ENCODE measurements around the gene TBC1D9. TPM values are rescaled to one million over a fixed set of nuclear protein-coding genes. Genes with fewer than 3 reads are reported as not detected.

TBC1D9 gene
- polyA plus RNA-seq, 1 of the 3 experiments (the other 2 are of a cell fraction), result 13.5 TPM

GRCh38 chr4:140707325-140707724 is 48.9 kb downstream of the TBC1D9 start (continued):
- TF ChIP-seq POLR2AphosphoS5 (IDR thresholded peaks at IDR 0.05; ENCODE audit: low read depth, low read length), result no peak
- TF ChIP-seq MEF2A (IDR thresholded peaks at IDR 0.05; ENCODE audit: borderline replicate concordance, low read depth), result no peak

GRCh38 chr4:140706665-140707064 is 49.5 kb downstream of the TBC1D9 start:
- Histone ChIP-seq H3K4me2 (no peak overlapping the region), H4K20me1 (ENCODE audit: insufficient read depth) (no peaks in the 10 kb centered on the region), H3K27ac (ENCODE audit: low read depth in 2 of 2, low read length in 1 of 2) (no peak overlapping the region), H3K36me3 (replicated peaks in 1 of 2; ENCODE audit: control insufficient read depth in 1 of 2, insufficient read depth in 2 of 2, low read length in 1 of 2) (no peaks in the 10 kb centered on the region), H2AFZ (ENCODE audit: low read depth) (no peak overlapping the region), H3K4me1 (ENCODE audit: control insufficient read depth in 1 of 2, insufficient read depth in 2 of 2, low read depth in 1 of 2, low read length in 1 of 2) (peaks cover 0 to 5% of the 10 kb centered on the region in 2 experiments; a peak in 2 of 4 replicates), H3K27me3 (ENCODE audit: insufficient read depth) (no peaks in the 10 kb centered on the region), H3K9me3 (no peaks in the 10 kb centered on the region), H3K79me2 (ENCODE audit: insufficient read depth) (peaks cover 23% of the 10 kb centered on the region), H3K9me2 (no peaks in the 10 kb centered on the region), H3K4me3 (ENCODE audit: low read depth in 2 of 2, low read length in 1 of 2) (no peak overlapping the region), H3F3A (replicated peaks; ENCODE audit: insufficient read depth) (no peaks in the 10 kb centered on the region), H3K9ac (no peak overlapping the region)
- no peak for DNase-seq
- CTCF ChIA-PET, result no interaction called here
- POLR2A ChIA-PET, result no interaction called here
- TF ChIP-seq USF1 (IDR thresholded peaks at IDR 0.05; ENCODE audit: borderline replicate concordance, low read depth) (no peak), GATA2 (CRISPR knock-in tag; IDR thresholded peaks at IDR 0.05) (no peak), RCOR1 (IDR thresholded peaks at IDR 0.05; ENCODE audit: low read length) (no peak), RAD21 (IDR thresholded peaks at IDR 0.05; ENCODE audit: low read length) (no peak), NFIC (IDR thresholded peaks at IDR 0.05; ENCODE audit: borderline replicate concordance) (no peak)
- WGBS (ENCODE audit: low lambda C conversion rate), result 89% methylated on average over 1 of the region's 1 CpG

- Histone ChIP-seq H3K27me3 (ENCODE audit: insufficient read depth) (no peaks in the 10 kb centered on the region), H3K9me2 (no peaks in the 10 kb centered on the region), H4K20me1 (ENCODE audit: insufficient read depth) (no peaks in the 10 kb centered on the region), H3K9me3 (no peaks in the 10 kb centered on the region), H3K36me3 (replicated peaks in 1 of 2; ENCODE audit: control insufficient read depth in 1 of 2, insufficient read depth in 2 of 2, low read length in 1 of 2) (peaks cover 0 to under 1% of the 10 kb centered on the region in 2 experiments), H3F3A (replicated peaks; ENCODE audit: insufficient read depth) (no peaks in the 10 kb centered on the region), H3K4me1 (ENCODE audit: control insufficient read depth in 1 of 2, insufficient read depth in 2 of 2, low read depth in 1 of 2, low read length in 1 of 2) (peaks cover 0 to 5% of the 10 kb centered on the region in 2 experiments; a peak in 2 of 4 replicates), H3K9ac (no peak overlapping the region), H3K4me3 (ENCODE audit: low read depth in 2 of 2, low read length in 1 of 2) (no peak overlapping the region), H3K27ac (ENCODE audit: low read depth in 2 of 2, low read length in 1 of 2) (no peak overlapping the region), H3K4me2 (no peak overlapping the region), H3K79me2 (ENCODE audit: insufficient read depth) (peaks cover 23% of the 10 kb centered on the region), H2AFZ (ENCODE audit: low read depth) (no peak overlapping the region)
- CTCF ChIA-PET, result no interaction called here
- POLR2A ChIA-PET, result no interaction called here
- TF ChIP-seq FOSL2 (IDR thresholded peaks at IDR 0.05; ENCODE audit: borderline replicate concordance, low read depth), result no peak
- no peak for TF ChIP-seq PBX3 (IDR thresholded peaks at IDR 0.05)
- TF ChIP-seq RFX5 (IDR thresholded peaks at IDR 0.05; ENCODE audit: low read length), result no peak
- no peak for DNase-seq
- 90% methylated on average over 2 of the region's 2 CpGs for WGBS (ENCODE audit: low lambda C conversion rate)
Observed at GRCh38 chr4:140706276-140706625, 49.9 kb downstream of the TBC1D9 start.

All from SK-N-SH (cell line).